ENCODE data around the gene TSPAN1.

Gene TSPAN1

GRCh38 chr1:46169811-46170454 lies 5.0 kb upstream of the TSPAN1 start:
- Histone ChIP-seq H3K27me3 (ENCODE audit: control insufficient read depth in 1 of 2, insufficient read depth in 1 of 2, low read length in 2 of 2) (peaks cover 32 to 55% of the 10 kb centered on the region in 2 experiments), H2AK5ac (ENCODE audit: low read length, severe bottlenecking) (no peak overlapping the region), H2BK5ac (ENCODE audit: low read depth, low read length, poor library complexity, severe bottlenecking) (no peak overlapping the region), H3K4me1 (ENCODE audit: control insufficient read depth, insufficient read depth, low read depth, low read length) (peaks cover 27% of the 10 kb centered on the region), H3K23ac (ENCODE audit: low read length in 2 of 2) (no peak overlapping the region), H3K36me3 (ENCODE audit: control insufficient read depth in 1 of 2, insufficient read depth in 2 of 2, low read depth in 1 of 2, low read length in 2 of 2) (no peaks in the 10 kb centered on the region), H2BK12ac (ENCODE audit: low read length in 2 of 2) (no peak overlapping the region), H4K8ac (ENCODE audit: low read length) (no peak overlapping the region), H3K9ac (ENCODE audit: low read length) (no peak overlapping the region), H2BK120ac (ENCODE audit: low read depth, low read length) (no peak overlapping the region), H3K79me1 (replicated peaks; ENCODE audit: low read length, poor library complexity, severe bottlenecking) (no peaks in the 10 kb centered on the region), H3K14ac (ENCODE audit: low read length in 2 of 2) (no peak overlapping the region), H3K27ac (ENCODE audit: low read length, poor library complexity, severe bottlenecking) (no peak overlapping the region), H2AFZ (ENCODE audit: low read depth, low read length) (no peak overlapping the region), H3K4ac (ENCODE audit: low read depth in 1 of 2, low read length in 2 of 2) (no peak overlapping the region), H3K18ac (ENCODE audit: low read depth in 1 of 2, low read length in 2 of 2) (no peak overlapping the region), H4K91ac (ENCODE audit: low read length) (no peak overlapping the region), H3K4me2 (ENCODE audit: low read length, poor library complexity, severe bottlenecking) (no peak overlapping the region), H3K4me3 (ENCODE audit: insufficient read depth in 1 of 2, low read depth in 1 of 2, low read length in 2 of 2) (no peak overlapping the region), H2BK15ac (ENCODE audit: low read depth, poor library complexity, severe bottlenecking) (no peak overlapping the region), H3K9me3 (ENCODE audit: control insufficient read depth, low read length) (no peaks in the 10 kb centered on the region)
- DNase-seq, result no peak
- 100% methylated on average over 1 of the region's 3 CpGs for WGBS

GRCh38 chr1:46171351-46171750 lies 3.5 kb upstream of the TSPAN1 start:
- H2BK5ac ChIP-seq (ENCODE audit: low read depth, low read length, poor library complexity, severe bottlenecking), result no peak overlapping the region

GRCh38 chr1:46171871-46172270 lies 3.0 kb upstream of the TSPAN1 start:
- H4K91ac ChIP-seq (ENCODE audit: low read length), result no peak overlapping the region
- no peak overlapping the region for H3K18ac ChIP-seq (ENCODE audit: low read depth in 1 of 2, low read length in 2 of 2)
- no peak overlapping the region for H3K23ac ChIP-seq (ENCODE audit: low read length in 2 of 2)
- H2BK15ac ChIP-seq (ENCODE audit: low read depth, poor library complexity, severe bottlenecking), result no peak overlapping the region
- no peaks in the 10 kb centered on the region for H3K36me3 ChIP-seq (ENCODE audit: control insufficient read depth in 1 of 2, insufficient read depth in 2 of 2, low read depth in 1 of 2, low read length in 2 of 2)
- H4K8ac ChIP-seq (ENCODE audit: low read length), result no peak overlapping the region
- H3K4me1 ChIP-seq (ENCODE audit: control insufficient read depth, insufficient read depth, low read depth, low read length), result peaks cover 25% of the 10 kb centered on the region
- DNase-seq, result no peak
- H3K9ac ChIP-seq (ENCODE audit: low read length), result no peak overlapping the region
- H2BK120ac ChIP-seq (ENCODE audit: low read depth, low read length), result no peak overlapping the region
- H3K4me3 ChIP-seq (ENCODE audit: insufficient read depth in 1 of 2, low read depth in 1 of 2, low read length in 2 of 2), result peak overlapping the region in 1 of 2 experiments; percentile 32
- peak overlapping the region in 1 of 2 experiments; percentile 11 for H3K14ac ChIP-seq (ENCODE audit: low read length in 2 of 2)
- H3K4ac ChIP-seq (ENCODE audit: low read depth in 1 of 2, low read length in 2 of 2), result no peak overlapping the region
- WGBS, result 76% methylated on average over 6 of the region's 6 CpGs
- H3K27me3 ChIP-seq (ENCODE audit: control insufficient read depth in 1 of 2, insufficient read depth in 1 of 2, low read length in 2 of 2), result peaks cover 25 to 47% of the 10 kb centered on the region in 2 experiments
- H3K4me2 ChIP-seq (ENCODE audit: low read length, poor library complexity, severe bottlenecking), result no peak overlapping the region
- no peaks in the 10 kb centered on the region for H3K9me3 ChIP-seq (ENCODE audit: control insufficient read depth, low read length)
- H2BK5ac ChIP-seq (ENCODE audit: low read depth, low read length, poor library complexity, severe bottlenecking), result no peak overlapping the region
- H3K79me1 ChIP-seq (replicated peaks; ENCODE audit: low read length, poor library complexity, severe bottlenecking), result no peaks in the 10 kb centered on the region
- no peak overlapping the region for H2AK5ac ChIP-seq (ENCODE audit: low read length, severe bottlenecking)
- H2BK12ac ChIP-seq (ENCODE audit: low read length in 2 of 2), result no peak overlapping the region
- no peak overlapping the region for H3K27ac ChIP-seq (ENCODE audit: low read length, poor library complexity, severe bottlenecking)
- no peak overlapping the region for H2AFZ ChIP-seq (ENCODE audit: low read depth, low read length)

More at GRCh38 chr1:46171351-46171750, 3.5 kb upstream of the TSPAN1 start:
- H2BK15ac ChIP-seq (ENCODE audit: low read depth, poor library complexity, severe bottlenecking), result no peak overlapping the region
- H2BK12ac ChIP-seq (ENCODE audit: low read length in 2 of 2), result no peak overlapping the region
- H2AFZ ChIP-seq (ENCODE audit: low read depth, low read length), result no peak overlapping the region
- no peak overlapping the region for H3K4me3 ChIP-seq (ENCODE audit: insufficient read depth in 1 of 2, low read depth in 1 of 2, low read length in 2 of 2)
- no peak overlapping the region for H3K4me2 ChIP-seq (ENCODE audit: low read length, poor library complexity, severe bottlenecking)
- H2AK5ac ChIP-seq (ENCODE audit: low read length, severe bottlenecking), result no peak overlapping the region
- no peak overlapping the region for H4K8ac ChIP-seq (ENCODE audit: low read length)
- no peaks in the 10 kb centered on the region for H3K36me3 ChIP-seq (ENCODE audit: control insufficient read depth in 1 of 2, insufficient read depth in 2 of 2, low read depth in 1 of 2, low read length in 2 of 2)
- no peak overlapping the region for H3K14ac ChIP-seq (ENCODE audit: low read length in 2 of 2)
- peaks cover 30% of the 10 kb centered on the region for H3K4me1 ChIP-seq (ENCODE audit: control insufficient read depth, insufficient read depth, low read depth, low read length)
- H3K79me1 ChIP-seq (replicated peaks; ENCODE audit: low read length, poor library complexity, severe bottlenecking), result no peaks in the 10 kb centered on the region
- no peak overlapping the region for H3K23ac ChIP-seq (ENCODE audit: low read length in 2 of 2)
- H3K9me3 ChIP-seq (ENCODE audit: control insufficient read depth, low read length), result no peaks in the 10 kb centered on the region
- 85% methylated on average over 8 of the region's 8 CpGs for WGBS
- no peak overlapping the region for H2BK120ac ChIP-seq (ENCODE audit: low read depth, low read length)
- no peak overlapping the region for H3K27ac ChIP-seq (ENCODE audit: low read length, poor library complexity, severe bottlenecking)
- no peak overlapping the region for H3K18ac ChIP-seq (ENCODE audit: low read depth in 1 of 2, low read length in 2 of 2)
- no peak overlapping the region for H3K4ac ChIP-seq (ENCODE audit: low read depth in 1 of 2, low read length in 2 of 2)
- no peak for DNase-seq
- no peak overlapping the region for H4K91ac ChIP-seq (ENCODE audit: low read length)
- H3K9ac ChIP-seq (ENCODE audit: low read length), result no peak overlapping the region
- H3K27me3 ChIP-seq (ENCODE audit: control insufficient read depth in 1 of 2, insufficient read depth in 1 of 2, low read length in 2 of 2), result peaks cover 30 to 52% of the 10 kb centered on the region in 2 experiments

- Histone ChIP-seq H2AFZ (ENCODE audit: low read depth, low read length) (no peak overlapping the region), H4K91ac (ENCODE audit: low read length) (no peak overlapping the region), H2AK5ac (ENCODE audit: low read length, severe bottlenecking) (no peak overlapping the region), H3K14ac (ENCODE audit: low read length in 2 of 2) (no peak overlapping the region), H3K4ac (ENCODE audit: low read depth in 1 of 2, low read length in 2 of 2) (no peak overlapping the region), H2BK15ac (ENCODE audit: low read depth, poor library complexity, severe bottlenecking) (no peak overlapping the region), H2BK12ac (ENCODE audit: low read length in 2 of 2) (no peak overlapping the region), H3K4me1 (ENCODE audit: control insufficient read depth, insufficient read depth, low read depth, low read length) (peaks cover 21% of the 10 kb centered on the region), H2BK120ac (ENCODE audit: low read depth, low read length) (no peak overlapping the region), H2BK5ac (ENCODE audit: low read depth, low read length, poor library complexity, severe bottlenecking) (no peak overlapping the region), H3K27me3 (ENCODE audit: control insufficient read depth in 1 of 2, insufficient read depth in 1 of 2, low read length in 2 of 2) (peaks cover 21 to 43% of the 10 kb centered on the region in 2 experiments), H3K79me1 (replicated peaks; ENCODE audit: low read length, poor library complexity, severe bottlenecking) (no peaks in the 10 kb centered on the region), H3K36me3 (ENCODE audit: control insufficient read depth in 1 of 2, insufficient read depth in 2 of 2, low read depth in 1 of 2, low read length in 2 of 2) (no peaks in the 10 kb centered on the region), H3K23ac (ENCODE audit: low read length in 2 of 2) (no peak overlapping the region), H3K9ac (ENCODE audit: low read length) (no peak overlapping the region), H3K27ac (ENCODE audit: low read length, poor library complexity, severe bottlenecking) (no peak overlapping the region), H3K4me2 (ENCODE audit: low read length, poor library complexity, severe bottlenecking) (no peak overlapping the region), H3K18ac (ENCODE audit: low read depth in 1 of 2, low read length in 2 of 2) (no peak overlapping the region), H3K9me3 (ENCODE audit: control insufficient read depth, low read length) (no peaks in the 10 kb centered on the region), H3K4me3 (ENCODE audit: insufficient read depth in 1 of 2, low read depth in 1 of 2, low read length in 2 of 2) (no peak overlapping the region), H4K8ac (ENCODE audit: low read length) (no peak overlapping the region)
- WGBS, result 96% methylated on average over 4 of the region's 4 CpGs
- DNase-seq, result no peak
Measured at GRCh38 chr1:46172321-46172720, 2.6 kb upstream of the TSPAN1 start.

All from mesenchymal stem cell (in vitro differentiated cells and primary cell).